DMS114 treated with DMSO at 0.1 percent for 48 hours (cell line): ENCODE measurements around the gene DPYSL4.

Experiments used
- DNase-seq: peaks from one replicate; lab custom pipeline; 2025; ENCODE audit not compliant: unreplicated experiment; lab: John Stamatoyannopoulos, UW

DPYSL4 gene

DNA sequence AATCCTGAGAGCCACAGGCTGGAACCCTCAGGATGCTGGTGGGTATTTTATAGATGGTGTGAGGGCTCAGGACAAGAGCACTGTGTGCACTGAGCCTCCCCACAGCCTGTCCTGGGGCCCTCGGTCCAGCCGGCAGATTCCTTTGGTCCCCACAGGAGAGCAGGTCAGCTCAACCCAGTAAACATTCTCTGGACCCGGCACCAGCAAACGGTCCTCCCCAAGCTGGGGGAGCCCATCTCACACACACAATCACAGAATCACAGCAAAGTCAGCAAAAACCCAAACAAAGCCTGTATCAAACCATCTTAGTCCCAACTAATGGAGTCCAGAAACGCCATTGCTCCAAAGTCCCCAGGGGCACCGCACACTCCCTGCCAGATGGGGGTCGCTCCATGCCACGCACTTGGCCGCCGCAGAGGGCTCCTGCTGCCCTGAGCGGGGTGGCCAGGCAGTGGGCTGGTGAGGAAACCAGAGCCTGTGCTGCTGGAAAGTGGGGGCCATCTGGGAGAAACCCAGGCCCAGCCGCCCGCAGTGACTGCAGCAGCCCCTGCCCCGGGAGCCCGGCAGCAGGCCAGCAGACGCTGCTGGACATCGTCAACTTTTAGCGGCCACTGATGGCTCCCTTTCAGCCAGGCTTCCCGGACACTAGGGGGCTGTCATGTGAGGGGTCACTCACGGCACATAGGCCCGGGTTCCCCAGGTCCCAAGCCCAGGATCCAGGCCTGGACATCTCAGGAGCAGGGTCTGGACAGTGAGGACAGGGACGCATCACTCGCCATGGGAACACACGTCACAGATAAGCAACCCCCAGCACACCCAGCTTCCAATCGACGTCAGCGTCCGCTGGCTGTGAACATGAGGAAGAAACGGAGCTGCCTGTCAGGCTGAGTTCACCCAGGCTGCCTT, 52.6 kb downstream of the DPYSL4 start:
- DNase-seq, result no peak

DNA sequence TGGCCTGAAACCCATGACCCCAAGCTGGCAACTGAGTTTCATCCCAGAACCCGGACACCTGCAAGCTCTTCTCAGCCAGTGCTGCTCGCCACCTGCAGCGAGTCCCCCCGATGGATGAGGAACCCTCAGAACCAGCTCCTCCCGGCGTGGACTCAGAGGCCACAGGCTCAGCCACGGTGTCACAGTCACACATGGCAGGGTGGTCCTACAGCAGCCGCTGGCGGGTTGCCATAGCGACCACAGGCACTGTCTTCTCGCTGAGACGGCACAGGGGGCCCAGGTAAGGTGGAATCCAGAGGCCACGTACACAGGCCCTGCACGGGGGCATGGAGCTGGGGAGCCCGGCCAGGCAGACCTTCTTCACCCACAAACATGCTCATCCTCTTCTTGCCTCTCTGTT, 53.4 kb downstream of the DPYSL4 start:
- no peak for DNase-seq

DNA sequence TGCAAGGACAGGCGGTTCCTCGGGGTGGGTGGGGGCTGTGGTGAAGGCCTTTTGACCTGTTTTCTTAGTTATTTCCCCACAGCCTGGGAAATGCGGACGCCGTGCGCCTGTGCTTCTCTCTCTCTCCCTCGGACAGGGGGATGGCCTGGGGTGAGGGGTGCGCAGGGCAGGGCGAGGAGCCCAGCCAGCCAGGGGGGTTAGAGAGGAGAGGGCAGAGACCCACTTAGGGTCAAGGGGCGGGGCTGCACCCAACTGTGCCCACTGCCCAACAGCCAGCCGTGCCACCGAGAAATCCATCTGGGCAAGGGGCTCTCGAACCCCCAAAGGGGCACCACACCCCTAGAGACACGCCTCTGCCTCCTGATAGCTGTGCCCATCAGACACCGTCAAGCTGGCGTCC, 53.8 kb downstream of the DPYSL4 start:
- DNase-seq, result no peak

DNA sequence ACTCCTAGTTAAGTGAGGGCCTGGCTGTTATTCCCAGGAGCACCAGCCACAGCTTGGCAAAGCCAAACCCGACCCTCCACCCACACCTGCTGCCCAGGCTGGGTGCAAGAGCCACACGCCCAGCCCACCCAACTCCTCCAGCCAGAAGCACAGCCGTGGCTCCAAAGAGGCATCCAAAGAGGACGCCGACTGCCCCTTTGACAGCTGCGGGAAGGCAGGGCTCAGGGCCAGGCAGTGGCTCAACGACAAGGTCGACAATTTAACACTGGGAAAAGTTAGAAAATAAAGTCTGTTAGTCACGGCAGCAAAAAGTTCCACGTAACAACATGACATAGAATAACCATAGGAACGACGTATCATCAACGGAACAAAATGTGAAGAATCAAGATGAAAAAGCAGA, 54.3 kb downstream of the DPYSL4 start:
- no peak for DNase-seq

DNA sequence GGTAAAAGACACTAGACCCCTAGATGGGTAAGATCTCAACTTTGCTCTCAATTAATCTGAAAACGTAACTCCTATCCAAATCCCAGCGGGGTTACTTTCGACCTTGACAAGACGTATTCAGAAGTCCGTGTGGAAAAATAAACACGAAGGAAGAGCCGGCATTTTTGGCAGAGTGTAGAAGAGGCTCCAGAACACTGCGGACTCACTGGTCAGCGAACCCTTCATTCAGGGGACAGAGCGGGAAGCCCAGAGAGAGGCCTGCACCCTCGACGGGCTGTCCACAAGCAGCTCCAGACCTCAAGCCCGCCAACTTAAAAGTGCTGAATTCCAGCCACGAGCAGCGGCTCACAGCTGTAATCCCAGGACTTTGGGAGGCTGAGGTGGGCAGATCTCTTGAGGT, 54.7 kb downstream of the DPYSL4 start:
- DNase-seq, result no peak

DNA sequence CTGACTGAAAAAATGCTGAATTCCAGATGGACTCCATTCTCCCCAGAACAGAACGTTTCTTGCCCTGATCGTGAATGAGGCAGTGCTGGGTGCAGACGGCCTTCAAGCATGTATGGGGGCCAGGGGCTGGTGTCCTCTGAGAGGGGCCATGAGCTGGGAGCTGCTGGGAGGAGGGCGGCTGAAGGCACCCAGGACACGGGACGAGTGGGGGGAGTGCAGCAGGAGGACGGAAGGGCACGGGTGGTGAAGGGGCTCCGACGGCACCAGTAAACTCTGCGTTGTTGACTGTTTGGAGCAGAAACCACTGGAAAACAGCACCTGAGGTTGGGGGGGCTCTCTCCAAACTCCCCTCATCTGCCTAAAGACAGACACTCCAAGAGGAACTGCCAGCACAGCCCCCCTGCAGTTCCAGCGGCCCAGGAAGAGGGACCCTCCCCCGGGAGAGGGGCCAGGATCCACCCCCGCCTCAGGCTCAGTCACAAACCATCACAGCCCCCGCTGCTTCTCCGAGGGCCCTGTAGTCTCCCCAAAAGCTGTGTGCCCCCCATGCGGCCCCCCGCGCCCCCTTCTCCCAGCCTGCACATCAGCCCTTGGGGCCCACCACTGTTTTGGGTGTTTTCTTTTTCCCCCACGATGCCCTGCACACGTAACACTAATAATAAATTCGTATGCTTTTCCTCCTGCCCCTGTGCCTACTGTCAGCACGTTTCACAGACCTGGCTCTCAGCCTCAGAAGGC, 55.5 kb downstream of the DPYSL4 start:
- DNase-seq, result no peak

DNA sequence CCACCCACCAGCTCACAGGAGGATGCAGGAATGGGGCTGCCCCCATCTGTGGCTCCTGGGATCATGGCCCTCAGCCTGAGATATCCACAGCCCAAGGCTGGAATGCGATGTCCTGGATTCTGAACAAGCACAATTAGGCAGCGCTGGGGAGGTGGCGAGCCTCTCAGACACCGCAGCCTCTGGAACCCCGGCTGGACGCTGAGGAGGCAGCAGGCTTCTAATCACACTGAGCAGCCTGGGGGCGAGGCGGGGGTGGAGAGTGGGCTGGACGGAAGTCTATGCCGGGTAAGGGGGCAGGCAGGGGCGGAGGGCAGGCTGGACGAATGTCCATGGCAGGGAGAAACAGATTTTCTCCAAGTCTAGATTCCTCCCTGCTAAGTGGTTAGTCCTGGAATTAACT, 56.4 kb downstream of the DPYSL4 start:
- DNase-seq, result no peak

DNA sequence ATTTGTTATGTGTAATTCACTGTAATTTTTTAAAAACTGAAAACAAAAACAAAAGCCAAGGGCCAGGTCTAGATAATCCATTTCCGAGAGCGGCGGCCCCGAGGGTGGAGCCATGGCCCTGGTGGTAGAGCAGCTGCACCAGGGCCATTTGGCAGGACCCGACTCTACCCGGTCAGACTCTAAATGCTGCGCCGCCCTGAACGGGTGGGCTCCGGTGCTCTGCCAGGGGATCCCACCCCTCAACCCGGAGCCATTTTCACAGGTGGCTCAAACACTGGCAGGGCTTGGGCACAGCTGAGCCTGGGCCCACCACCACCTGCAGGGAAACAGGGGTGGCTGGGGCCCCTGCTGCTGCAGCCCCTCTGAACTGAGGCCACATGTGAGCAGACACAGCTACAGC, 56.9 kb downstream of the DPYSL4 start:
- DNase-seq, result no peak

DNA sequence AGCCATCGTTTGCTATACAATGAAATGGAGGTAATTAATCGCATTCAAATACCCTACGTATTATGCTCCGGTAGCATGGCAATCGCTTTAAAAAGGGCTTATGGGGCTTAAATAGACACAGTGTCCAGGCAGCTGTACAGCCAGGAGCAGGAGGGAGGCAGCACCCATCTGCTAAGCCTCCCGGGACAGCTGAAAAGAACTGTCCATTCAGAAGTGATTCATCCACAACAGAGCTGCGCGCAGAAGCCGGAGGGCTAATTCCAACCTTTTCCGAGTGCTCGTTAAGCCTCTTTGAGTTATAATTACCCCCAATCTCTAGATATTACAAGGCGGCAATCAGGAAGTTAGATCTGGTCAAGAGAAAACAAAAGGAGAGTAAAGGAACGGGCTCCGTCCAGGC, 58.3 kb downstream of the DPYSL4 start:
- DNase-seq, result no peak

DNA sequence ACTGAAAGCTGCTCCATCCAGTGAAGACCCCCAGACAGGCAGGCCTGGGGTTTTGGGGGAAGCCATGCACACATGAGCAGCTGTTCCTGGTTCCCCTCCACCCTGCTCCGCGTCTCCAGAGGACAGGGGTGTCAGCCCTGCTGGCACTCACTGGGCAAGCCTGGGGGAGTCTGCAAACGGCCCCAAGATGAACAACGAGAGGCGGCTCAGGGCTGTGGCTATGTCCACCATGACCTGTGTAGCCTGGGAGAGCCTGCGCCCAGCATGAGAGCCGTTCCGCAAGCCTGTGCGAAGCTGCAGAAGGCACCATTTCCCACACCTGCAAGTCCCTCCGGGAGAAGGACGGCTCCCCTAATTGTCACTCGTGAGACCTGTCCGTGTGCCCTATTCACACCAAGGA, 59.5 kb downstream of the DPYSL4 start:
- no peak for DNase-seq

DNA sequence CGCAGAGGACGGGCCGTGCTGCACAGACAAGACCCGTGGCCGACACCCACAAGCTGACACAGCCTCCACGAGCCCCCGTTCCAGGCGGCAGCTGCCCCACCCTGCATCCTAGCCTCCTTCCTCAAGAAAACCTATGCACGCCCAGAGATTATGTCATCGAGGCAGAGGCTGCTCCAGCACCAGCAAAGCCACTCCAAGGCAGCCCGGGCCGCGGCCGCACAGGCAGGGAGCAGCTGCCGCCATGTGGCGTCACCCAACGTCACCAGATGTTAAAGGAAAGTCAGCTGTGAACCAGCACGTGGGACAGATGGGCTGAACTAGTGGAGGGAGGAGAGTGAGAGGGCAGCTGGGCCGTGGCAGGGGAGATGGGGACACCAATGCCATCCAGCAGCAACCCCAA, 61.2 kb downstream of the DPYSL4 start:
- no peak for DNase-seq

DNA sequence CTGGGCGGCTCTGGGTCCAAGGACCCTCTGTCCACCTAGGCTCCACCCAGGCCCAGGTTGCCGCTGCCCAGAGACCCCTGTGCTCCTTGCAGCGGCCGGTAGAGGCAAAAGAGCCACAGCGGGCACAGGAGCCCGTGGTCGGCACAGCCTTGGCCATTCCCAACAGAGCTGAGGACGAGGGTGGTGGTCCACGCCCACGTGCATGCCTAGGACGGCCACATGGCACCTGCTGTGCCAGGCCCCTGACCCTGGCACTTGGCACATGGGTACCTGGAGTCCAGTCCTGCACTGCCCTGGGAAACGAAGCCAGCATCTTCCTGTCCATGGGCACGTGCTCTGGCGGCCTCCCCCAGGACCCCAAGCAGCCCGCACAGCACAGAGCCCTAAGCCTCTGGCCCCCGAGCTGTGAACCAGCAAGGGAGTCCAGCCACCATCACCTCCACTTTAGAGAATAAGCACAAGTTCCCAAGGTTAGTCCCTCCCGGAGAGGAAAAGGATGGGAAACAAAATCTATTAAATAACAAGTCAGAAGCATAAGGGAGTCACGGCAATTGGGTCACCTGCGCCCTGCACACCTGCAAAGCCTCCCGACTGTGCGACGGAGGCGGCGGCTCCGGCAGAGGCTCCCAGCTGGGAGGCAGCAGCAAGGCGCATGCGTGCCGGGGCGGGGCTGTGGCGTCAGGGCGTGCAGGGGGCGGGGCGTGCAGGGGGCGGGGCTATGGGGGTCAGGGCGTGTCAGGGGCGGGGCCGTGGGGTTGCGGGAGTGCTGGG, 61.9 kb downstream of the DPYSL4 start:
- DNase-seq, result no peak

DNA sequence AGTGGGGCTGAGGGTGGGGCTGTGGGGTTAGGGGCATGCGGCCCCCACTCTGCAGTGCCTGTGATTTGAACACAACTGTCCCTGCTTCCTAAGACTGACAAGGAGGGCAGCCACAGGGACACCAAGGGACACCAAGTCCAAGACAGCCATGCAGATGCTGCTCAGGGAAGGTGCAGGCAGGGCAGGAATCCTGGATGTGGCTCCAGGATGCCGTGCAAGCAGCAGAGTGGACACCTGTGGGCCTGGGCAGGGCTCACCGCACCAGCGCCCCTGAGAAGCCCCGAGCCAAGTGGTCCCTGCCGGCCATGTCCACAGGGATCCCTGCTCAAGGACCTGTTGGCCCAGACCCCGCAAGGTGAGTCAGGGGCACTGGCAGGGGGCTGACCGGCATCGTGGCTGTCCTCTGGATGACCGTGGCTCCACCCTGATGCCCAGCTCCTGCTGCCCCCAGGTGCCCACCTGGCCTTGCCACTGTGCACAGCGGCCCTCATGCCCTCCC, 62.5 kb downstream of the DPYSL4 start:
- no peak for DNase-seq

DNA sequence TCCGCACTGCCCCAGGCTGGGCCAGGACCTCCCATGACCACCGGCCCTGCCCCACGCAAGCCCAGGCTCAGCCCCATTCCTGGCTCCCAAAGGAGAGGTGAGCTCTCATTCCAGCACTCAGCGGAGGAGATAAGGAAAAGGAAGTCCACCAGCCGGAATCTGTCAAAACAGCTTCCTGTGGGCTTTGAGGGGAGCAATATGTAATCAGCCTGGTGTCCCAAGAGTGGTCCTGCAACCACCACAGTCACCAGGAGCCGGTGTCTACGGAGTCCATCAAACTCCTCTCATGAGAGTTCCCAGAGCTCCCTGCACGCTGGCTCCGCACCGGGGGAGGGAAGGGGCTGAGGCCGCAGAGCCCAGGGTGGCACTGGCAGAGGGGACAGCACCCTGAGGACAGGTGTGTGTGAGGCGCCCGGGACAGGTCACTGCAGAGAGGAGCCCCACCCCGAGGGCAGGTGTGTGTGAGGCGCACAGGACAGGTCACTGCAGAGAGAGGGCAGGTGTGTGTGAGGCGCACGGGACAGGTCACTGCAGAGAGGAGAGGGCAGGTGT, 63.2 kb downstream of the DPYSL4 start:
- no peak for DNase-seq

DNA sequence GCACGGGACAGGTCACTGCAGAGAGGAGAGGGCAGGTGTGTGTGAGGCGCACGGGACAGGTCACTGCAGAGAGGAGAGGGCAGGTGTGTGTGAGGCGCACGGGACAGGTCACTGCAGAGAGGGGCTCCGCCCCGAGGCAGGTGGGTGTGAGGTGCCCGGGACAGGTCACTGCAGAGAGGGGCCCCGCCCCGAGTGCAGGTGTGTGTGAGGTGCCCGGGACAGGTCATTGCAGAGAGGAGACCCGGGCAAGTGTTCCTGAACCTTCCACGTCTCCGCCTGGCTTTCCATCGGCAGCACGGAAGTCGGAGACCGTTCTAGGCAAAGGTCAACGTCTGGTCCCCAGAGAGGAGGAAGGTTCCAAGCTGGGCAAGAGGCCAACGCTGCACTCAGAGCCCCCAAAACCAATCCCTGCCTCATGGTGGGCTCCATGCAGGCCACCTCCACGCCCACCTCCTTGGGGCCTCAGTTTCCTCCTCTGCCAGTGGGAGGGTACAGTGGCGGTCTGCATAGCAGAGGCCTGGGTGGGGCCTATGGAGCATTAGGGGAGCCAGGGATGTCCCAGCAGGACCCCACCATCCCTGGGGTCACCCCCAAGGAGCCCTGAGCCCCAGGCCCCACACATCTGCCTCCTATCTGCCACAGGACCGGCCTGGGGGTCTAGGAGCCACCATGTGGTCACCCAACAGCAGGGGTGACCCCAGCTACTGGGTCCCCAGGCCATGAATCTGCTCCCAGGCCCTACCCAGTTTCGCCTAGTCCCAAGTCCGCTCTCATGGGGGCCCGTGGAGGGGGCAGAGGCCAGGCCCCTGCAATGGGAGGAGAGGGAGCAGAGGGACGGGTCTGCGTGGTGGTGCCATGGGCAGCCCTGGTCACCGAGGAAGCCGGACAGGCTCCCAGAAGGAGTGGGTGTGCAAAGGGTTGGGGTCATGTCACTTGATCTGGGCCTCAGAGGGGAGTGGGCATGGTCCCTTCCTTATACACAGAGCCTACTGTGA, 64.0 kb downstream of the DPYSL4 start:
- no peak for DNase-seq

DNA sequence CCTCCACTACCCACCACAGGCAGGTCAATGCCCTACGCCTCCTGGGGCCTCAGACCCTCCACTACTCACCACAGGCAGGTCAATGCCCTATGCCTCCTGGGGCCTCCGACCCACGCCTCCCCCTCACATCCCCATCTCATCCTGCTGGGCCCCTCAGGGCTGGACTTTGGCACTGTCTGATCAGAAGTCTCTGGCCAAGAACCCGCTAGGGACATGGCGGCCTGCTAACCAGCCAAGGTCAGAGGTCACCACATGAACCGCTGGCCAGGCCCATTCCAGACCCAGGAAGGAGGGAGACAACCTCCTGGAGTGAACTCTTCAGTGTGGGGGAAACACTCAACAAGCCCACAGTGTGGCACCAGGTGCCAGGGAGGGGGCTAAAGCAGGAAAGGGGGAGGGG, 65.2 kb downstream of the DPYSL4 start:
- DNase-seq, result no peak

DNA sequence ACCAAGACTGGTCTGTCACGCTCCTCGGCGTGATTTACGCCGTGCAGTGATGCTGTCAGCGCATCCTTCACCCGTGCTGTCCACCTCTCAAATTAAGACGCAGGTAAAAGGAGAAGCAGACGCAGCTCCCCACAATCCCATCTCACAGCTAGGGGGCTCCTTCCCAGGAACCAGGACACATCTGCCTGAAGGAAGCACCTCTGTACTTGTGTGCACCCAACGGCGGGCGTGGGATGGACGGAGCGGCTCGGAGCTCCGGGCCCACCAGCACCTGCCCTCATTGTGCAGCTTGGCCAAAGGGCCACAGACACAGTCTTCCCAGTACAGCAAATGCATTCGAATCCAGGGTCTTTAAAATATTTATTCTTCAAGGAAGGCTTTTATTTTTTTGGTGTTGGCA, 65.7 kb downstream of the DPYSL4 start:
- DNase-seq, result no peak

DNA sequence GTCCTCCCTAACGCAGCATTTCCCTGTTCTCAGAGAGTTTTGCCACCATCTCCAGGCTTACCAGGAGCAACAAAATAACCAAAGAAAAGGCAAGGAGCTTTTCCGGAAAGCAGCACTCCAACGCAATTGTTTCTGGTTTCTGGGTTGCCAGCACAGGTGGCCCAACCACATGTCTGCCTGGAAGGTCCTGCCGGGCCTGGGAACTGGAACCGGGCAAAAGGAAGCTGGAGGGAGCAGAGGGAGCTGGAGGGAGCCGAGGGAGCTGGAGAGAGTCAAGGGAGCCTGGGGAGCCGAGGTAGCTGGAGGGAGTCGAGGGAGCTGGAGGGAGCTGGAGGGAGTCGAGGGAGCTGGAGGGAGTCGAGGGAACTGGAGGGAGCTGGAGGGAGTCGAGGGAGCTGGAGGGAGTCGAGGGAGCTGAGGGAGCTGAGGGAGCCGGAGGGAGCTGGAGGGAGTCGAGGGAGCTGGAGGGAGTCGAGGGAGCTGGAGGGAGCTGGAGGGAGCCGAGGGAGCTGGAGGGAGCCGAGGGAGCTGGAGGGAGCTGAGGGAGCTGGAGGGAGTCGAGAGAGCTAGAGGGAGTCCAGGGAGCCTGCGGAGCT, 66.4 kb downstream of the DPYSL4 start:
- no peak for DNase-seq

DNA sequence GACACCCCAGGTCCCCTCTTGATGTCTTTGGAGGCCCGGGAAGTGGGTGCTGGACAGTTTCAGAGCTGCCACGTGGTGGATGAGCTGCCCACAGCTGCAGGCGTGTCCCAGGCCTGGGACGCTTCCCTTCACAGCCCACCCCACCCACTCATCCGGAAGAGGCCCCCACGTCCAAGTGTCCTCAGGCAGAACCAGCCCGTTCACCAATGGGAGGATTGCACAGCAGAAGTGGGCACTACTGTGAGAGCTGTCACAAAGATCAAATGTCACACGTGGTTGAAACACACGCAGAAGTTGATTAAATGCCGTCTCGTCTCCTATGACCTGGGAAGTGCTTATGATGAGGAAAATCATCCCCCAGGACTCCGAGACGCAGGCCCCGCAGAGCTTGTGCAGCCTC, 68.1 kb downstream of the DPYSL4 start:
- no peak for DNase-seq
